Endothelial cell of umbilical vein (primary cell): ENCODE results near the gene B3GAT1. TPM values are rescaled to one million over a fixed set of nuclear protein-coding genes. Genes with fewer than 3 reads are reported as not detected.

Source experiments
- BruUV-seq: library from RNA; stranded (reverse); fragments of 400-500 nt; replicated peaks from 2 replicates; lab custom pipeline; 2021; lab: Mats Ljungman, UMichigan
- CTCF ChIA-PET: fragments of 300-600, 350-600 bp; sonication (Branson Sonifier 250); formaldehyde crosslinking; loops from one replicate; lab custom pipeline; 2021; ENCODE audit warnings: antibody characterized with exemption, inconsistent platforms; lab: Charles Lee
- POLR2A ChIA-PET: fragments of 300-600, 350-600 bp; sonication (Branson Sonifier 250); formaldehyde crosslinking; loops from one replicate; lab custom pipeline; 2021; ENCODE audit warnings: antibody characterized with exemption, inconsistent platforms; lab: Charles Lee
- DNase-seq: peaks from one replicate; pipeline ENCODE4 v3.0.0-alpha.2; 2011; ENCODE audit warnings: low read depth, low spot score
- FAIRE-seq: peaks from 2 replicates; lab custom pipeline; 2011; peaks lifted over from hg19 to GRCh38; lab: Jason Lieb, UNC
- H2AFZ ChIP-seq: 2 replicates; pipeline ENCODE4 v1.6.0; 2012; ENCODE audit warnings: low read depth, low read length, control low read depth, inconsistent platforms
- H3K27ac ChIP-seq: 2 replicates; pipeline ENCODE4 v1.5.1; 2011; ENCODE audit warnings: low read depth, mild to moderate bottlenecking, control low read depth, low read length, moderate library complexity; ENCODE audit not compliant: insufficient read depth
- H3K27me3 ChIP-seq, 2 experiments: 2 replicates each; pipeline versions ENCODE4 v1.6.0 to v1.6.1; 2011; ENCODE audit warnings: low read length in 2 of 2, mixed read lengths in 1 of 2; ENCODE audit not compliant: control insufficient read depth in 2 of 2, insufficient read depth in 2 of 2
- H3K36me3 ChIP-seq, 2 experiments: 2 replicates in 1 of 2; 3 replicates in 1 of 2; pipeline ENCODE4 v1.5.1; 2011; ENCODE audit warnings: low read length in 2 of 2, mild to moderate bottlenecking in 1 of 2, moderate library complexity in 1 of 2; ENCODE audit not compliant: control insufficient read depth in 2 of 2, insufficient read depth in 2 of 2; ENCODE audit errors: extremely low read depth in 1 of 2
- H3K4me1 ChIP-seq: 3 replicates; pipeline ENCODE4 v1.5.1; 2011; ENCODE audit warnings: mild to moderate bottlenecking, low read length; ENCODE audit not compliant: control insufficient read depth, insufficient read depth; ENCODE audit errors: extremely low read depth
- H3K4me2 ChIP-seq: 2 replicates; pipeline ENCODE4 v1.6.1; 2011; ENCODE audit warnings: low read length, control low read depth, mixed read lengths; ENCODE audit not compliant: insufficient read depth
- H3K4me3 ChIP-seq, 3 experiments: fragments of 200-600 bp in 1 of 3; sonication (generic), shearing (Covaris generic) in 1 of 3; replicated peaks in 1 of 3; 2 replicates each; pipeline ENCODE4 v1.5.1; 2011 to 2016; ENCODE audit warnings: control low read depth in 3 of 3, low read length in 3 of 3, mild to moderate bottlenecking in 2 of 3, inconsistent platforms in 1 of 3, low read depth in 1 of 3, moderate library complexity in 1 of 3; ENCODE audit not compliant: insufficient read depth in 1 of 3
- H3K79me2 ChIP-seq: 2 replicates; pipeline ENCODE4 v1.6.0; 2012; ENCODE audit warnings: low read length, inconsistent platforms; ENCODE audit not compliant: control insufficient read depth, insufficient read depth
- H3K9ac ChIP-seq: replicated peaks from 2 replicates; pipeline ENCODE3; 2011; ENCODE audit warnings: low read length, control low read depth; ENCODE audit not compliant: insufficient read depth; ENCODE audit errors: extremely low read depth
- H3K9me1 ChIP-seq: replicated peaks from 3 replicates; pipeline ENCODE4 v1.6.0; 2011; ENCODE audit warnings: mild to moderate bottlenecking, low read length; ENCODE audit not compliant: control insufficient read depth, insufficient read depth; ENCODE audit errors: extremely low read depth
- H3K9me3 ChIP-seq: replicated peaks from 2 replicates; pipeline ENCODE4 v1.5.1; 2012; ENCODE audit warnings: low read length, inconsistent platforms; ENCODE audit not compliant: control insufficient read depth, insufficient read depth
- H4K20me1 ChIP-seq: replicated peaks from 2 replicates; pipeline ENCODE3; 2011; ENCODE audit warnings: mild to moderate bottlenecking, low read length; ENCODE audit not compliant: control insufficient read depth, insufficient read depth; ENCODE audit errors: extremely low read depth
- EZH2 ChIP-seq: IDR thresholded peaks from 2 replicates; pipeline ENCODE4 v1.6.1; 2012; ENCODE audit warnings: borderline replicate concordance, low read depth, mild to moderate bottlenecking, moderate library complexity, low read length, inconsistent platforms; ENCODE audit not compliant: severe bottlenecking
- FOS ChIP-seq: IDR thresholded peaks from 2 replicates; pipeline ENCODE4 v1.6.1; 2011; ENCODE audit warnings: mild to moderate bottlenecking, low read length, moderate library complexity, borderline replicate concordance; ENCODE audit not compliant: insufficient read depth
- GATA2 ChIP-seq: IDR thresholded peaks from 2 replicates; pipeline ENCODE4 v1.7.0; 2011; ENCODE audit warnings: low read depth, mild to moderate bottlenecking, moderate library complexity, mixed read lengths, low read length; ENCODE audit not compliant: insufficient read length, insufficient read depth
- JUN ChIP-seq: IDR thresholded peaks from 2 replicates; pipeline ENCODE4 v1.6.1; 2011; ENCODE audit warnings: borderline replicate concordance, low read depth; ENCODE audit not compliant: insufficient read length, insufficient read depth
- MYC ChIP-seq: IDR thresholded peaks from one replicate; pipeline ENCODE4 v1.6.1; 2011; ENCODE audit warnings: mild to moderate bottlenecking, low read depth, low read length
- POLR2A ChIP-seq: IDR thresholded peaks from 2 replicates; pipeline ENCODE4 v1.6.1; 2012; ENCODE audit warnings: low read depth, mild to moderate bottlenecking, control low read depth, low read length
- POLR2AphosphoS5 ChIP-seq: IDR thresholded peaks from 2 replicates; pipeline ENCODE4 v1.6.1; 2012; ENCODE audit warnings: low read depth, mild to moderate bottlenecking, control low read depth, low read length, moderate library complexity; ENCODE audit not compliant: insufficient read depth
- dilution Hi-C: fragments of 300-500 bp; cut with MboI; formaldehyde crosslinking; loops from one replicate; pipeline ENCODE4 v1.15.0; 2019; ENCODE audit warnings: low sequenced_read_pairs; ENCODE audit not compliant: extremely low pct_ligation_motif_present
- intact Hi-C: fragments of 100-400 bp; cut with micrococcal nuclease; formaldehyde crosslinking; loops from one replicate; pipeline ENCODE4 v1.10.0; 2022
- polyA plus RNA-seq, 4 experiments: library from polyadenylated mRNA; depleted of rRNA in 3 of 4; stranded (reverse) in 3 of 4; unstranded in 1 of 4; fragments of >200 nt; gene quantifications; 2 replicates each; pipeline versions ENCODE4 v1.2.1 to v1.2.3, GENCODE V29; 2011 to 2012; ENCODE audit warnings: missing spikeins in 1 of 4
- total RNA-seq: library from RNA; stranded (reverse); gene quantifications from 2 replicates; pipeline ENCODE4 v1.2.3, GENCODE V29; 2021
- TF ChIP-seq, protein P1 (sequence below), 2 donors: IDR thresholded peaks; 1 replicate in 1 of 2; 2 replicates in 1 of 2; pipeline ENCODE4 v1.5.1; 2011; ENCODE audit warnings: low read length in 2 of 2, mild to moderate bottlenecking in 2 of 2, moderate library complexity in 2 of 2, control low read depth in 1 of 2, inconsistent platforms in 1 of 2, low read depth in 1 of 2; ENCODE audit not compliant: insufficient read depth in 1 of 2; ENCODE audit errors: extremely low read depth in 1 of 2
- TF ChIP-seq, protein P2 (sequence below): IDR thresholded peaks from 2 replicates; pipeline ENCODE4 v1.6.1; 2011; ENCODE audit not compliant: insufficient read depth, insufficient read length

Gene B3GAT1
- total and polyA plus RNA-seq, 2 donors (not counting 3 experiments of a cell fraction or from before 2014, with no cell fraction given) = 0.01 TPM; not detected in 1

DNA sequence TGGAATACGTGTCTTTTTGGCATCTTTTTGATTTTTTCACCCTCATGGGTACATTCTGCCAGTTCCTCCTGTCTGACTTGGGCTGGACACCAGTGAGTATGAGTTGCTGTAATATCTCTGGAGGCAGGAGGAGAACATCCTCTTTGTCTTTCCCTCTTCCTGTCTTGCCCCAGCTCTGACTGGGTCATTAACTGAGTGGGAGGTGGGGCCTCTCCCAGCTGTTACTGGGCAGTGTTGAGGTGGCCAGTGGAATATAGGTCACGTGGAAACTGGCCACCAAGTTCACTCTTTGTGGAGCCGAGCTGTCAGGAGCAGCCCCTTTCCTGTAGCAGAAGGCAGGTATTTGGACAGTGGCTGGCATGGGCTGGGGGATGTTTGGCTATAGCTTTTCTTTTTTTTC, 78.1 kb downstream of the B3GAT1 start:
- FAIRE-seq = no peak
- Histone ChIP-seq H3K9me3 (no peaks in the 10 kb centered on the region), H3K4me1 (peaks cover 4% of the 10 kb centered on the region), H3K27ac (no peak overlapping the region), H4K20me1 (no peaks in the 10 kb centered on the region), H3K27me3 (peaks cover 16 to 17% of the 10 kb centered on the region in 2 experiments), H3K9ac (no peak overlapping the region), H3K9me1 (no peaks in the 10 kb centered on the region), H3K79me2 (no peaks in the 10 kb centered on the region), H2AFZ (no peak overlapping the region), H3K4me3 (no peak overlapping the region), H3K4me2 (no peak overlapping the region), H3K36me3 (no peaks in the 10 kb centered on the region)
- TF ChIP-seq GATA2 (no peak), EZH2 (no peak), FOS (no peak), MYC (no peak), JUN (no peak), POLR2A (no peak), POLR2AphosphoS5 (no peak)
- TF ChIP-seq, protein P1, sequence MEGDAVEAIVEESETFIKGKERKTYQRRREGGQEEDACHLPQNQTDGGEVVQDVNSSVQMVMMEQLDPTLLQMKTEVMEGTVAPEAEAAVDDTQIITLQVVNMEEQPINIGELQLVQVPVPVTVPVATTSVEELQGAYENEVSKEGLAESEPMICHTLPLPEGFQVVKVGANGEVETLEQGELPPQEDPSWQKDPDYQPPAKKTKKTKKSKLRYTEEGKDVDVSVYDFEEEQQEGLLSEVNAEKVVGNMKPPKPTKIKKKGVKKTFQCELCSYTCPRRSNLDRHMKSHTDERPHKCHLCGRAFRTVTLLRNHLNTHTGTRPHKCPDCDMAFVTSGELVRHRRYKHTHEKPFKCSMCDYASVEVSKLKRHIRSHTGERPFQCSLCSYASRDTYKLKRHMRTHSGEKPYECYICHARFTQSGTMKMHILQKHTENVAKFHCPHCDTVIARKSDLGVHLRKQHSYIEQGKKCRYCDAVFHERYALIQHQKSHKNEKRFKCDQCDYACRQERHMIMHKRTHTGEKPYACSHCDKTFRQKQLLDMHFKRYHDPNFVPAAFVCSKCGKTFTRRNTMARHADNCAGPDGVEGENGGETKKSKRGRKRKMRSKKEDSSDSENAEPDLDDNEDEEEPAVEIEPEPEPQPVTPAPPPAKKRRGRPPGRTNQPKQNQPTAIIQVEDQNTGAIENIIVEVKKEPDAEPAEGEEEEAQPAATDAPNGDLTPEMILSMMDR (IDR thresholded peaks at IDR 0.05; ENCODE audit: extremely low read depth in 1 of 2, insufficient read depth in 1 of 2, low read depth in 1 of 2, low read length in 2 of 2) = no peak
- TF ChIP-seq, protein P2, sequence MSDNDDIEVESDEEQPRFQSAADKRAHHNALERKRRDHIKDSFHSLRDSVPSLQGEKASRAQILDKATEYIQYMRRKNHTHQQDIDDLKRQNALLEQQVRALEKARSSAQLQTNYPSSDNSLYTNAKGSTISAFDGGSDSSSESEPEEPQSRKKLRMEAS = no peak
- intact Hi-C loops (loop anchor here (5.0 to 10.0 kb wide), 2 partner anchors 82 to 299 kb away; partner anchors contain the start of genes ACAD8 and THYN1), dilution Hi-C loops (no loop called here)
- ChIA-PET POLR2A (no interaction called here), CTCF (no interaction called here)
- BruUV-seq = no TSS peak
- no peak for DNase-seq
